ENCODE data around the gene AQP9. TPM values are rescaled to one million over a fixed set of nuclear protein-coding genes. Genes with fewer than 3 reads are reported as not detected.

The AQP9 gene
- total and polyA plus RNA-seq, 8 donors: 0.06 to 137 (median 0.24) TPM; not detected in 1

- ATAC-seq: no peak
- Histone ChIP-seq H3K4me1 (peaks cover 0 to 54% of the 10 kb centered on the region in 2 donors), H3K4me3 (peak overlapping the region in 1 of 2 donors; percentile 51), H3K27me3 (no peaks in the 10 kb centered on the region), H3K9me3 (no peaks in the 10 kb centered on the region), H3K27ac (peak overlapping the region; percentile 76 to 90), H3K36me3 (peaks cover 0 to 11% of the 10 kb centered on the region in 2 donors)
- TF ChIP-seq CTCF (IDR thresholded peaks at IDR 0.05): no peak
- no peak for DNase-seq
- intact Hi-C loops (cut with DNase I): no loop called here
Measured at GRCh38 chr15:58146211-58146610, 8.0 kb downstream of the AQP9 start.

- H3K36me3 ChIP-seq: peaks cover 0 to 11% of the 10 kb centered on the region in 2 donors
- intact Hi-C loops (cut with DNase I): no loop called here
- peak overlapping the region; percentile 76 to 90 for H3K27ac ChIP-seq
- ATAC-seq: peak; percentile 80
- H3K4me1 ChIP-seq: peaks cover 0 to 54% of the 10 kb centered on the region in 2 donors
- DNase-seq: peak in 1 of 4 donors; percentile 37
- no peaks in the 10 kb centered on the region for H3K9me3 ChIP-seq
- no peak for TF ChIP-seq CTCF (IDR thresholded peaks at IDR 0.05)
- H3K27me3 ChIP-seq: no peaks in the 10 kb centered on the region
- peak overlapping the region in 1 of 2 donors; percentile 51 for H3K4me3 ChIP-seq
Measured at GRCh38 chr15:58146749-58147148, 8.6 kb downstream of the AQP9 start.

GRCh38 chr15:58147171-58147611 is 9.0 kb downstream of the AQP9 start:
- ATAC-seq: peak; percentile 72
- intact Hi-C loops (cut with DNase I): no loop called here
- TF ChIP-seq CTCF (IDR thresholded peaks at IDR 0.05): no peak
- H3K36me3 ChIP-seq: peaks cover 0 to 11% of the 10 kb centered on the region in 2 donors
- DNase-seq: no peak
- H3K9me3 ChIP-seq: no peaks in the 10 kb centered on the region
- H3K27me3 ChIP-seq: no peaks in the 10 kb centered on the region
- H3K4me1 ChIP-seq: peaks cover 0 to 54% of the 10 kb centered on the region in 2 donors
- peak overlapping the region; percentile 76 to 90 for H3K27ac ChIP-seq
- H3K4me3 ChIP-seq: peak overlapping the region in 1 of 2 donors; percentile 51

GRCh38 chr15:58148120-58148519 is 9.9 kb downstream of the AQP9 start:
- H3K27ac ChIP-seq: peak overlapping the region in 1 of 2 donors; percentile 90
- H3K4me3 ChIP-seq: no peak overlapping the region
- no peaks in the 10 kb centered on the region for H3K27me3 ChIP-seq
- no peaks in the 10 kb centered on the region for H3K9me3 ChIP-seq
- H3K36me3 ChIP-seq: peaks cover 0 to 11% of the 10 kb centered on the region in 2 donors
- intact Hi-C loops (cut with DNase I): no loop called here
- H3K4me1 ChIP-seq: peaks cover 0 to 49% of the 10 kb centered on the region in 2 donors
- DNase-seq (no peak), ATAC-seq (no peak)
- no peak for TF ChIP-seq CTCF (IDR thresholded peaks at IDR 0.05)

- ATAC-seq: no peak
- H3K4me3 ChIP-seq: no peak overlapping the region
Measured at GRCh38 chr15:58148633-58149445, 10.7 kb downstream of the AQP9 start.

More at GRCh38 chr15:58148633-58149445, 10.7 kb downstream of the AQP9 start:
- H3K27ac ChIP-seq: peak overlapping the region in 1 of 2 donors; percentile 90
- no peak for DNase-seq
- H3K27me3 ChIP-seq: no peaks in the 10 kb centered on the region
- TF ChIP-seq CTCF (IDR thresholded peaks at IDR 0.05): no peak
- H3K9me3 ChIP-seq: no peaks in the 10 kb centered on the region
- H3K4me1 ChIP-seq: peaks cover 0 to 46% of the 10 kb centered on the region in 2 donors
- peaks cover 0 to 11% of the 10 kb centered on the region in 2 donors for H3K36me3 ChIP-seq
- intact Hi-C loops (cut with DNase I): no loop called here

Measured in left lung (tissue), 10 donors.